B cell (primary cell): ENCODE results near the gene DPYD. TPM values are rescaled to one million over a fixed set of nuclear protein-coding genes. Genes with fewer than 3 reads are reported as not detected.

Source experiments
- ATAC-seq: fragments of 200-7000 bp; cut with Tn5 transposase; one replicate; pipeline ENCODE4 v1.10.0; 2021; ENCODE audit warnings: low read depth, mild to moderate bottlenecking, moderate number of reproducible peaks, moderate library complexity
- CTCF ChIA-PET: fragments of 350-600 bp; sonication (Branson Sonifier 250); formaldehyde crosslinking; loops from one replicate; lab custom pipeline; 2021; ENCODE audit warnings: antibody characterized with exemption, inconsistent platforms; lab: Charles Lee
- POLR2A ChIA-PET: fragments of 350-600 bp; sonication (Branson Sonifier 250); formaldehyde crosslinking; loops from one replicate; lab custom pipeline; 2021; ENCODE audit warnings: antibody characterized with exemption; lab: Charles Lee
- DNase-seq: peaks from one replicate; pipeline ENCODE4 v3.0.0; 2013
- H2AFZ ChIP-seq: 2 replicates; pipeline ENCODE4 v1.6.1; 2012; ENCODE audit warnings: mild to moderate bottlenecking, low read depth, low read length; ENCODE audit not compliant: insufficient read depth, poor library complexity, severe bottlenecking
- H3K27ac ChIP-seq, 2 donors: 1 replicate in 1 of 2; 2 replicates in 1 of 2; pipeline ENCODE4 v1.5.1; 2012 to 2013; ENCODE audit warnings: low read length in 2 of 2, mild to moderate bottlenecking in 2 of 2, moderate library complexity in 1 of 2
- H3K27me3 ChIP-seq, 4 experiments: fragments of 200-600 bp in 1 of 4; sonication (generic) in 1 of 4; replicated peaks in 1 of 4; 1 replicate in 2 of 4; 2 replicates in 2 of 4; pipeline versions ENCODE4 v1.6.1 to v1.7.0; 2013 to 2016; ENCODE audit warnings: low read length in 3 of 4, mild to moderate bottlenecking in 2 of 4, mixed read lengths in 1 of 4, moderate library complexity in 1 of 4; ENCODE audit not compliant: insufficient read depth in 4 of 4, control insufficient read depth in 3 of 4; ENCODE audit errors: control extremely low read depth in 1 of 4
- H3K36me3 ChIP-seq, 2 experiments: replicated peaks in 1 of 2; 1 replicate in 1 of 2; 2 replicates in 1 of 2; pipeline versions ENCODE4 v1.6.1 to v1.7.1; 2013; ENCODE audit warnings: low read length in 1 of 2; ENCODE audit not compliant: insufficient read depth in 2 of 2, control insufficient read depth in 1 of 2; ENCODE audit errors: control extremely low read depth in 1 of 2, extremely low read depth in 1 of 2
- H3K4me1 ChIP-seq, 2 donors: fragments of 200-600 bp in 1 of 2; sonication (generic) in 1 of 2; 1 replicate in 1 of 2; 2 replicates in 1 of 2; pipeline versions ENCODE4 v1.5.1 to v1.6.1; 2013 to 2017; ENCODE audit warnings: low read length in 2 of 2; ENCODE audit not compliant: control insufficient read depth in 2 of 2, insufficient read depth in 2 of 2
- H3K4me2 ChIP-seq: replicated peaks from 2 replicates; pipeline ENCODE3; 2012; ENCODE audit warnings: mild to moderate bottlenecking, low read depth, low read length; ENCODE audit not compliant: poor library complexity, severe bottlenecking
- H3K4me3 ChIP-seq, 5 experiments: fragments of 200-600 bp in 1 of 5; sonication (generic) in 1 of 5; 1 replicate in 3 of 5; 2 replicates in 2 of 5; pipeline versions ENCODE4 v1.5.1 to v1.7.0; 2011 to 2016; ENCODE audit warnings: low read length in 4 of 5, mild to moderate bottlenecking in 4 of 5, low read depth in 2 of 5, control low read depth in 1 of 5, moderate library complexity in 1 of 5; ENCODE audit not compliant: insufficient read depth in 1 of 5; ENCODE audit errors: control extremely low read depth in 1 of 5, extremely low read depth in 1 of 5
- H3K79me2 ChIP-seq: fragments of 200-600 bp; sonication (generic); one replicate; pipeline ENCODE4 v1.6.0; 2016; ENCODE audit warnings: low read length; ENCODE audit not compliant: control insufficient read depth, insufficient read depth
- H3K9ac ChIP-seq: fragments of 200-600 bp; sonication (generic); 2 replicates; pipeline ENCODE4 v1.6.1; 2017; ENCODE audit warnings: mild to moderate bottlenecking, low read length, moderate library complexity
- H3K9me3 ChIP-seq, 3 donors: one replicate each; pipeline versions ENCODE4 v1.6.1 to v1.7.1; 2013; ENCODE audit warnings: low read length in 2 of 3; ENCODE audit not compliant: control insufficient read depth in 2 of 3, insufficient read depth in 1 of 3; ENCODE audit errors: control extremely low read depth in 1 of 3
- H4K20me1 ChIP-seq: 2 replicates; pipeline ENCODE4 v1.6.0; 2012; ENCODE audit warnings: mild to moderate bottlenecking, low read length; ENCODE audit not compliant: insufficient read depth, control insufficient read depth, poor library complexity, severe bottlenecking
- H3K27ac Mint-ChIP-seq: one replicate; pipeline ENCODE4 v1.8.0; 2021; ENCODE audit warnings: mixed read lengths
- H3K27me3 Mint-ChIP-seq: one replicate; pipeline ENCODE4 v1.8.0; 2021; ENCODE audit warnings: mixed read lengths
- H3K4me1 Mint-ChIP-seq: one replicate; pipeline ENCODE4 v1.8.0; 2021; ENCODE audit warnings: mixed read lengths
- H3K4me3 Mint-ChIP-seq: one replicate; pipeline ENCODE4 v1.8.0; 2021; ENCODE audit warnings: mixed read lengths
- H3K9me3 Mint-ChIP-seq: one replicate; pipeline ENCODE4 v1.8.0; 2022; ENCODE audit warnings: mixed read lengths; ENCODE audit not compliant: insufficient read depth
- EZH2 ChIP-seq: IDR thresholded peaks from 2 replicates; pipeline ENCODE4 v1.6.1; 2012; ENCODE audit warnings: borderline replicate concordance, low read depth, mild to moderate bottlenecking, moderate library complexity, low read length; ENCODE audit not compliant: insufficient read depth, poor library complexity, severe bottlenecking
- WGBS: methylation state at CpG from one replicate; pipeline ENCODE4 v1.1.5; 2013; ENCODE audit warnings: missing lambda C conversion rate; ENCODE audit not compliant: insufficient coverage; 5-methylcytosine and 5-hydroxymethylcytosine counted together
- intact Hi-C: fragments of 100-400 bp; cut with micrococcal nuclease; formaldehyde crosslinking; loops from one replicate; pipeline ENCODE4 v1.10.0; 2022
- polyA plus RNA-seq: library from polyadenylated mRNA; depleted of rRNA; stranded (reverse); fragments of >200 nt; gene quantifications from 2 replicates; pipeline ENCODE4 v1.2.3, GENCODE V29; 2012
- total RNA-seq, 2 donors: library from RNA; stranded (reverse); fragments of 120-200 nt in 1 of 2; gene quantifications; 1 replicate in 1 of 2; 2 replicates in 1 of 2; pipeline versions ENCODE4 v1.2.3 to v1.2.4, GENCODE V29; 2013 to 2022
- TF ChIP-seq, protein P1 (sequence below): fragments of 200-600 bp; IDR thresholded peaks from one replicate; pipeline ENCODE4 v1.8.0; 2022; ENCODE audit warnings: antibody characterized with exemption, mild to moderate bottlenecking

The DPYD gene
- total and polyA plus RNA-seq, 2 donors (not counting 1 experiment from before 2014, with no cell fraction given) = 4.2 to 19.0 TPM

DNA sequence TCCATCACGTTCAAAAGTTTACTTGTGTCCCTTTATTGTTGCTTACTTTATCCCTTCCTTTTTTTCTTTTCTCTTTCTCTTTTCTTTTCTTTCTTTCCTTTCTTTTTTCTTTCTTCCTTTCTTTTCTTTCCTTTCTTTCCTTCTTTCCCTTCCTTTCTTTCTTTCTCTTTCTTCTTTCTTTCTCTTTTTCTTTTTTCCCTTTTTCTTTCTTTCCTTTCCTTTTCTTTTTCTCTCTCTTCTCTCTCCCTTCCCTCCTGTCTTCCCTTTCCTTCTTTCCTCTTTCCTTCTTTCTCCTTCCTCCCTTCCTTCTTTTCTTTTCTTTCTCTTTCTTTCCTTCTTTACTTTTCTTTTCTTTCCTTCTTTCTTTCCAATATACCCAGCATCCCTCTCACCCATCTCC, 391.2 kb downstream of the DPYD start:
- H3K4me1 Mint-ChIP-seq = no peaks in the 10 kb centered on the region
- H3K27ac ChIP-seq = no peak overlapping the region
- H3K4me3 ChIP-seq = no peak overlapping the region
- ATAC-seq (no peak), DNase-seq (no peak)
- WGBS = 100% methylated on average over 1 of the region's 1 CpG
- H3K9me3 ChIP-seq = no peaks in the 10 kb centered on the region
- H3K4me3 Mint-ChIP-seq = no peak overlapping the region
- H3K9ac ChIP-seq = no peak overlapping the region
- H2AFZ ChIP-seq = no peak overlapping the region
- H3K27me3 ChIP-seq = no peaks in the 10 kb centered on the region
- H3K4me2 ChIP-seq = no peak overlapping the region
- CTCF ChIA-PET = no interaction called here
- no peaks in the 10 kb centered on the region for H3K9me3 Mint-ChIP-seq
- H3K27me3 Mint-ChIP-seq = no peaks in the 10 kb centered on the region
- H3K27ac Mint-ChIP-seq = no peak overlapping the region
- intact Hi-C loops = no loop called here
- H3K4me1 ChIP-seq = no peaks in the 10 kb centered on the region
- no peak for TF ChIP-seq EZH2
- TF ChIP-seq, protein P1, sequence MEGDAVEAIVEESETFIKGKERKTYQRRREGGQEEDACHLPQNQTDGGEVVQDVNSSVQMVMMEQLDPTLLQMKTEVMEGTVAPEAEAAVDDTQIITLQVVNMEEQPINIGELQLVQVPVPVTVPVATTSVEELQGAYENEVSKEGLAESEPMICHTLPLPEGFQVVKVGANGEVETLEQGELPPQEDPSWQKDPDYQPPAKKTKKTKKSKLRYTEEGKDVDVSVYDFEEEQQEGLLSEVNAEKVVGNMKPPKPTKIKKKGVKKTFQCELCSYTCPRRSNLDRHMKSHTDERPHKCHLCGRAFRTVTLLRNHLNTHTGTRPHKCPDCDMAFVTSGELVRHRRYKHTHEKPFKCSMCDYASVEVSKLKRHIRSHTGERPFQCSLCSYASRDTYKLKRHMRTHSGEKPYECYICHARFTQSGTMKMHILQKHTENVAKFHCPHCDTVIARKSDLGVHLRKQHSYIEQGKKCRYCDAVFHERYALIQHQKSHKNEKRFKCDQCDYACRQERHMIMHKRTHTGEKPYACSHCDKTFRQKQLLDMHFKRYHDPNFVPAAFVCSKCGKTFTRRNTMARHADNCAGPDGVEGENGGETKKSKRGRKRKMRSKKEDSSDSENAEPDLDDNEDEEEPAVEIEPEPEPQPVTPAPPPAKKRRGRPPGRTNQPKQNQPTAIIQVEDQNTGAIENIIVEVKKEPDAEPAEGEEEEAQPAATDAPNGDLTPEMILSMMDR = peak; percentile 44
- no peaks in the 10 kb centered on the region for H3K79me2 ChIP-seq
- no peaks in the 10 kb centered on the region for H3K36me3 ChIP-seq
- POLR2A ChIA-PET = no interaction called here
- no peaks in the 10 kb centered on the region for H4K20me1 ChIP-seq

DNA sequence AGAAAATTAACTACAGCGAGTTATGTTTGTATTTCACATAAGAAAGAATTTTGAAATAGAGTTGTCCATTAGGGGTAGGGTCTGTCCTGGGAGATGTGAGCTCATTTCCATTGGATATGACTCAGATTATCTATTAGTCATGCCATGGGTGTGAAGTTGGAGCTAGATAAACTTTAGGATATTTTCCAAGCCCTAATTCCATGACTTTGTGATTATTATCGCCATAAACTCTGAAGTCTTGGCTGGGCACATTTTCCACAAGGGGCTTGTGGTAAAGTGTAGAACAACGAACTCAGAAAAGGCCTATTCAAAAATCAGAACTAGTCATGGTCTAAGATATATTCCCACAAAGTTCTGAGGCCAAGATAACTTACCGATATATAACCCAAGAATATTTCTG, 396.6 kb downstream of the DPYD start:
- Mint-ChIP-seq H3K9me3 (peaks cover 3% of the 10 kb centered on the region), H3K4me3 (no peak overlapping the region), H3K27me3 (no peaks in the 10 kb centered on the region), H3K27ac (no peak overlapping the region), H3K4me1 (no peaks in the 10 kb centered on the region)
- H3K79me2 ChIP-seq = no peaks in the 10 kb centered on the region
- H3K9ac ChIP-seq = no peak overlapping the region
- H3K4me1 ChIP-seq = no peaks in the 10 kb centered on the region
- ChIA-PET POLR2A (no interaction called here), CTCF (interaction anchor here (0.7 kb wide), 1 partner anchor 386 kb away, joined by 3 read pairs; no protein-coding TSS in a partner anchor)
- H3K9me3 ChIP-seq = no peaks in the 10 kb centered on the region
- no peaks in the 10 kb centered on the region for H4K20me1 ChIP-seq
- TF ChIP-seq EZH2 = no peak
- TF ChIP-seq, protein P1 = no peak
- no peaks in the 10 kb centered on the region for H3K36me3 ChIP-seq
- DNase-seq (no peak), ATAC-seq (no peak)
- no peak overlapping the region for H2AFZ ChIP-seq
- intact Hi-C loops = no loop called here
- 87% methylated on average over 3 of the region's 4 CpGs for WGBS
- H3K4me3 ChIP-seq = no peak overlapping the region
- H3K4me2 ChIP-seq = no peak overlapping the region
- no peak overlapping the region for H3K27ac ChIP-seq
- no peaks in the 10 kb centered on the region for H3K27me3 ChIP-seq
